Measurements from ENCODE around the gene GJB5.
"Not testable (repeated sequence)": the region's sequence is repeated elsewhere in the genome, so short reads cannot be mapped to it uniquely, and the experiment has no call there.

Gene GJB5

GRCh38 chr1:34754964-34755637 is at the start of gene GJB5:
Gene GJB5 (plus strand): TSS chr1:34755047. CDS start chr1:34757331, 2,284 bp downstream.
- DNase-seq = no peak

GRCh38 chr1:34705077-34705476 is 49.8 kb upstream of the GJB5 start:
- DNase-seq = no peak

GRCh38 chr1:34708106-34708505 is 46.7 kb upstream of the GJB5 start:
- DNase-seq = no peak

- DNase-seq = no peak
Observed at GRCh38 chr1:34709547-34709946, 45.3 kb upstream of the GJB5 start.

GRCh38 chr1:34710812-34711211 is 44.0 kb upstream of the GJB5 start:
- no peak for DNase-seq

- no peak for DNase-seq
Observed at GRCh38 chr1:34711485-34711884, 43.4 kb upstream of the GJB5 start.

- DNase-seq = no peak
Observed at GRCh38 chr1:34712007-34712688, 42.7 kb upstream of the GJB5 start.

GRCh38 chr1:34713443-34713842 is 41.4 kb upstream of the GJB5 start:
- DNase-seq = no peak

GRCh38 chr1:34714386-34714785 is 40.5 kb upstream of the GJB5 start:
- DNase-seq = no peak

GRCh38 chr1:34715139-34715538 is 39.7 kb upstream of the GJB5 start:
- DNase-seq = no peak

GRCh38 chr1:34721241-34721640 is 33.6 kb upstream of the GJB5 start:
- no peak for DNase-seq

GRCh38 chr1:34721646-34722355 is 33.0 kb upstream of the GJB5 start:
- DNase-seq = no peak

- no peak for DNase-seq
Observed at GRCh38 chr1:34726861-34727260, 28.0 kb upstream of the GJB5 start.

GRCh38 chr1:34730485-34730884 is 24.4 kb upstream of the GJB5 start:
- no peak for DNase-seq

GRCh38 chr1:34732831-34733230 is 22.0 kb upstream of the GJB5 start:
- not testable (repeated sequence) for DNase-seq

- no peak for DNase-seq
Observed at GRCh38 chr1:34736692-34737091, 18.2 kb upstream of the GJB5 start.

GRCh38 chr1:34737236-34737635 is 17.6 kb upstream of the GJB5 start:
- not testable (repeated sequence) for DNase-seq

- DNase-seq = no peak
Observed at GRCh38 chr1:34739613-34740012, 15.2 kb upstream of the GJB5 start.

GRCh38 chr1:34740161-34740868 is 14.5 kb upstream of the GJB5 start:
- DNase-seq = no peak

GRCh38 chr1:34742667-34743270 is 12.1 kb upstream of the GJB5 start:
- DNase-seq = peak; percentile 56

- no peak for DNase-seq
Observed at GRCh38 chr1:34743775-34744174, 11.1 kb upstream of the GJB5 start.

GRCh38 chr1:34744851-34745250 is 10.0 kb upstream of the GJB5 start:
- DNase-seq = no peak

GRCh38 chr1:34745666-34746065 is 9.2 kb upstream of the GJB5 start:
- no peak for DNase-seq

Measured in activated effector memory CD4-positive, alpha-beta T cell treated with Interleukin-2 at 50 U/mL for 16 hours (primary cell).